ENCODE data around the gene CLEC19A.

The CLEC19A gene

DNA sequence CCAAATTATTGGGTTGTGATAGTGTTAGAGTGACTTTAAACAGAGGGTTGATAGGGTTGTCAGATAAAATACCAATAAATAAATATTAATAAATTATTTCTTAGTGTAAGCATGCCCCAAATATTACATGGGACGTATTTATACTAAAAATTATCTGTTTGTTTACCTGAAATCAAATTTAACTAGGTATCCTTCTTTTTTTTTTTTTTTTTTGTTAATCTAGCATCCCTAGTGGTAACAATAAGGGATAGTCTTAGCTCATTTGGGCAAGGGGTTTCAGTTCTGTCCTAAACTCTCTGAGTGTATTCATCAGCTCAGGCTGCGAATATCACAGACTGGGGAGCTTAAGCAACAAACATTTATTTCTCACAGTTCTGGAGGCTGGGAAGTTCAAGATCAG, 1.3 kb downstream of the CLEC19A start:
- DNase-seq (ENCODE audit: extremely low spot score) = no peak
- TF ChIP-seq SP1 (IDR thresholded peaks at IDR 0.05) (no peak), ELF4 (IDR thresholded peaks at IDR 0.05) (no peak), NFRKB (IDR thresholded peaks at IDR 0.05) (no peak), ARNT (IDR thresholded peaks at IDR 0.05) (no peak), BHLHE40 (IDR thresholded peaks at IDR 0.05; ENCODE audit: borderline replicate concordance) (no peak), LEF1 (IDR thresholded peaks at IDR 0.05; ENCODE audit: borderline replicate concordance) (no peak), TARDBP (IDR thresholded peaks at IDR 0.05) (no peak), L3MBTL2 (conservative IDR thresholded peaks at IDR 0.05) (no peak), FOXK2 (IDR thresholded peaks at IDR 0.05) (no peak), FOXA1 (IDR thresholded peaks at IDR 0.05) (no peak), FOXM1 (IDR thresholded peaks at IDR 0.05; ENCODE audit: borderline replicate concordance) (no peak), CTBP1 (IDR thresholded peaks at IDR 0.05; ENCODE audit: borderline replicate concordance) (no peak), ZNF384 (IDR thresholded peaks at IDR 0.05) (no peak), SUZ12 (IDR thresholded peaks at IDR 0.05) (no peak), HDGF (IDR thresholded peaks at IDR 0.05; ENCODE audit: borderline replicate concordance) (no peak)
- TF ChIP-seq, protein P1, sequence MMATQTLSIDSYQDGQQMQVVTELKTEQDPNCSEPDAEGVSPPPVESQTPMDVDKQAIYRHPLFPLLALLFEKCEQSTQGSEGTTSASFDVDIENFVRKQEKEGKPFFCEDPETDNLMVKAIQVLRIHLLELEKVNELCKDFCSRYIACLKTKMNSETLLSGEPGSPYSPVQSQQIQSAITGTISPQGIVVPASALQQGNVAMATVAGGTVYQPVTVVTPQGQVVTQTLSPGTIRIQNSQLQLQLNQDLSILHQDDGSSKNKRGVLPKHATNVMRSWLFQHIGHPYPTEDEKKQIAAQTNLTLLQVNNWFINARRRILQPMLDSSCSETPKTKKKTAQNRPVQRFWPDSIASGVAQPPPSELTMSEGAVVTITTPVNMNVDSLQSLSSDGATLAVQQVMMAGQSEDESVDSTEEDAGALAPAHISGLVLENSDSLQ (IDR thresholded peaks at IDR 0.05) = no peak
- CTCF ChIA-PET = interaction anchor here (1.1 kb wide), 1 partner anchor 69 kb away, joined by 3 read pairs; no protein-coding TSS in a partner anchor
- POLR2A ChIA-PET = no interaction called here

- DNase-seq (ENCODE audit: extremely low spot score) = no peak
- no peak for TF ChIP-seq L3MBTL2 (conservative IDR thresholded peaks at IDR 0.05)
- TF ChIP-seq SUZ12 (IDR thresholded peaks at IDR 0.05) = no peak
- TF ChIP-seq LEF1 (IDR thresholded peaks at IDR 0.05; ENCODE audit: borderline replicate concordance) = no peak
- ChIA-PET CTCF (no interaction called here), POLR2A (no interaction called here)
Measured at GRCh38 chr16:19287241-19287640, 1.7 kb downstream of the CLEC19A start.

DNA sequence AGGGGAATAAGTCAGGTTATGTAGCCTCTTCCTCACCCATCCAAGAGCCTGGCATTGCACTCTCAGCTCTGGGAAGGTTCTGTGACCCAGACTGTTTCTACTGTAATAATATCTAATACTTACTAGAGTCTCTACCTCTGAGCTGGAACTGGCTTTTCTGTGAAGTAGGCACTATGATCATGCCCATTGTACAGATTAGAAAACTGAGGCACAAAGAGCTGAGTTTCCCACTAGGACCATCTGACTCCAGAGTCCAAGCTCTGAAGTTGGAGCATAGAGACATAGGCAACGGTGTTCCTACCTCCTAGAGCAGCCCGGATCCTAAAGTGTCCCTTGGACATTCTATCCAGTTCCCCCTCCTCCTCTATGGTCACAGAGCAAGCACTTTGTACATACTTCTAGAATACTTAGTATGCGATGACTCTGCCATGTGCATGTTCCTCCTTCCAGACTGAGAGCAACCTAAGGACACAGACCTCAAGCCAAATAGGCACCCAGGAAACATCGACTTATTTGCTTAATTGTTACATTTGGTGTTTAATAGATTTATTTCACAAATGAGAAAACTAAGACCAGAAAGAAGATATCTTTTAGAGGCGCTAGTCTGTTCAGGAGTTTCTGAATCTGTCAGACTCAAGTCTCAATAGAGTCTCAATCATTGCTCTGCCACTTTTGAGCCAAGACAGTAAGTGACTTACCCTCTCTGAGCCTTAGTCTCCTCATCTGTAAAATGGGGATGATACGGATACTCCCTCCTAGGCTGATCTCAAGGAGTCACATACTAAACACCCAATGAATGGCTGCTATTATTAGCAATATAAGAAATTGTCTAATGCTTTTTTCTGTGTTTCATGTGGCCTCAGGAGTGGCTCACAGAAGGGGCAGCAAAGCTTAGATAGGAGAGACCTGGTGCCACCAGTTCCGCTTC, 3.6 kb downstream of the CLEC19A start:
- ChIA-PET POLR2A (no interaction called here), CTCF (no interaction called here)
- no peak for TF ChIP-seq HDGF (IDR thresholded peaks at IDR 0.05; ENCODE audit: borderline replicate concordance)
- TF ChIP-seq FOXM1 (IDR thresholded peaks at IDR 0.05; ENCODE audit: borderline replicate concordance) = no peak
- TF ChIP-seq CTBP1 (IDR thresholded peaks at IDR 0.05; ENCODE audit: borderline replicate concordance) = no peak
- no peak for TF ChIP-seq NFRKB (IDR thresholded peaks at IDR 0.05)
- TF ChIP-seq L3MBTL2 (conservative IDR thresholded peaks at IDR 0.05) = no peak
- no peak for TF ChIP-seq LEF1 (IDR thresholded peaks at IDR 0.05; ENCODE audit: borderline replicate concordance)
- no peak for TF ChIP-seq SUZ12 (IDR thresholded peaks at IDR 0.05)
- TF ChIP-seq FOXK2 (IDR thresholded peaks at IDR 0.05) = no peak
- TF ChIP-seq ARNT (IDR thresholded peaks at IDR 0.05) = no peak
- TF ChIP-seq SP1 (IDR thresholded peaks at IDR 0.05) = no peak
- TF ChIP-seq TARDBP (IDR thresholded peaks at IDR 0.05) = no peak
- no peak for TF ChIP-seq FOXA1 (IDR thresholded peaks at IDR 0.05)
- no peak for TF ChIP-seq BHLHE40 (IDR thresholded peaks at IDR 0.05; ENCODE audit: borderline replicate concordance)
- TF ChIP-seq, protein P1 (IDR thresholded peaks at IDR 0.05) = no peak
- TF ChIP-seq ELF4 (IDR thresholded peaks at IDR 0.05) = no peak
- TF ChIP-seq ZNF384 (IDR thresholded peaks at IDR 0.05) = no peak
- DNase-seq (ENCODE audit: extremely low spot score) = no peak

- POLR2A ChIA-PET = no interaction called here
- TF ChIP-seq SP1 (IDR thresholded peaks at IDR 0.05) (no peak), ELF4 (IDR thresholded peaks at IDR 0.05) (no peak), CTBP1 (IDR thresholded peaks at IDR 0.05; ENCODE audit: borderline replicate concordance) (no peak), BHLHE40 (IDR thresholded peaks at IDR 0.05; ENCODE audit: borderline replicate concordance) (no peak), NFRKB (IDR thresholded peaks at IDR 0.05) (no peak), L3MBTL2 (conservative IDR thresholded peaks at IDR 0.05) (no peak), FOXK2 (IDR thresholded peaks at IDR 0.05) (no peak), FOXA1 (IDR thresholded peaks at IDR 0.05) (no peak), LEF1 (IDR thresholded peaks at IDR 0.05; ENCODE audit: borderline replicate concordance) (no peak), ZNF384 (IDR thresholded peaks at IDR 0.05) (no peak), FOXM1 (IDR thresholded peaks at IDR 0.05; ENCODE audit: borderline replicate concordance) (no peak), SUZ12 (IDR thresholded peaks at IDR 0.05) (no peak), TARDBP (IDR thresholded peaks at IDR 0.05) (no peak), ARNT (IDR thresholded peaks at IDR 0.05) (no peak), HDGF (IDR thresholded peaks at IDR 0.05; ENCODE audit: borderline replicate concordance) (no peak)
- TF ChIP-seq, protein P1 (IDR thresholded peaks at IDR 0.05) = no peak
- DNase-seq (ENCODE audit: extremely low spot score) = no peak
- CTCF ChIA-PET = no interaction called here
Measured at GRCh38 chr16:19289811-19290485, 4.4 kb downstream of the CLEC19A start.

DNA sequence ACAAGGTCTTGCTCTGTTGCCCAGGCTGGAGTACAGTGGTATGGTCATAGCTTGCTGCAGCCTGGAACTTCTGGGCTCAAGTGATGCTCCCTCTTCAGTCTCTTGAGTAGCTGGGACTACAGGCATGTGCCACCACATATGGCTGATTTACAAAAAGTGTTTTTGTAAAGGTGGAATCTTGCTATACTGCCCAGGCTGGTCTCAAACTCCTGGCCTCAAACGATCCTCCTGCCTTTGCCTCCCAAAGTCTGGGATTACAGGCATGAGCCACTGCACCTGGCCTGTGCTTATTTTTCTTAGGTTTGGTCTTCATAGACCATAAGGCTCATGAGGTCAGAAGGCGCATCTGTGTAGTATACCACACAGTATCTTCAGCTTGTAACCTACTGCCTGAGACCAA, 5.3 kb downstream of the CLEC19A start:
- TF ChIP-seq HDGF (IDR thresholded peaks at IDR 0.05; ENCODE audit: borderline replicate concordance) = no peak
- ChIA-PET POLR2A (no interaction called here), CTCF (interaction anchor here (0.6 kb wide), 1 partner anchor 205 kb away, joined by 3 read pairs; no protein-coding TSS in a partner anchor)
- DNase-seq (ENCODE audit: extremely low spot score) = no peak

DNA sequence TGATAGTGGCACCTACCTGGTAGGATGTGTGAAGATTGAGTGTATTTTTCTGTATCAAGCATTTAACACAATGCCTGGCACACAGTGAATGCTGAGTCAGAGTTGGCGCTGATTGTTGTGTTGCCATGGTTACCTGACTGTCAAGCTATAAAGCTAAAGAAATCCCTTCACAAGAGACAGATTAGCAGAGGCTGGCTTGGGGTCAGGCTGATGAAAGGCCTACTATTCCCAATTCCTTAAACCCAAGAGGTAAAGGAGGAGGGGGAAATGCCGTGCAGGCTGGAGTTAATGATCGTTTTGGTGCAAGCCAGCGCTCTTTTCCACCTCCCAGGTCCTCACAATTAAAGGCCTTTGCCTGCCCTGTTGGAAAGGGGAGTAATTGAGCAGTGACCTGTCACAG, 5.9 kb downstream of the CLEC19A start:
- CTCF ChIA-PET = no interaction called here
- DNase-seq (ENCODE audit: extremely low spot score) = no peak
- TF ChIP-seq TARDBP (IDR thresholded peaks at IDR 0.05) (no peak), BHLHE40 (IDR thresholded peaks at IDR 0.05; ENCODE audit: borderline replicate concordance) (no peak), ARNT (IDR thresholded peaks at IDR 0.05) (no peak), SUZ12 (IDR thresholded peaks at IDR 0.05) (no peak), CTBP1 (IDR thresholded peaks at IDR 0.05; ENCODE audit: borderline replicate concordance) (no peak), LEF1 (IDR thresholded peaks at IDR 0.05; ENCODE audit: borderline replicate concordance) (no peak), FOXM1 (IDR thresholded peaks at IDR 0.05; ENCODE audit: borderline replicate concordance) (no peak), L3MBTL2 (conservative IDR thresholded peaks at IDR 0.05) (no peak)
- POLR2A ChIA-PET = no interaction called here

Measured in HEK293T (cell line).